ENCODE results near the gene CRMP1.

The CRMP1 gene

DNA sequence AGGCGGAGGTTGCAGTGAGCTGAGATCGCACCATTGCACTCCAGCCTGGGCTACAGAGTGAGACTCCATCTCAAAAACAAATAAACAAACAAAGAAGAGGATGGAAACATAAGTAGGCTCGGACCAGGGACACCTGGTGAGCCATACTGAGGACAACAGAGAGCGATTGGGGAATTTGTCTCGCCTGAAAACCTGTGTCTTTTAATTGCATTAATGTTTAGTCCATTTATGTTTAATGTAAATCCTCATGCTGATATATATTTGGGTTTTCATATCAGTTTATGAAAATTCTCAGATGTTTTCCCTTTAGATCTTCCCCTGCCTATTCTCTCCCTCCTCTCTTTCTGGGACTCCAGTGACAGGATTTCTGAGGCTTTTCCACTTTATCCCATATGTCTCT lies 97.3 kb downstream of the CRMP1 start:
- no peak for DNase-seq (ENCODE audit: low spot score)

GRCh38 chr4:5793514-5793913 lies 99.4 kb downstream of the CRMP1 start:
- DNase-seq (ENCODE audit: low spot score), result no peak

DNA sequence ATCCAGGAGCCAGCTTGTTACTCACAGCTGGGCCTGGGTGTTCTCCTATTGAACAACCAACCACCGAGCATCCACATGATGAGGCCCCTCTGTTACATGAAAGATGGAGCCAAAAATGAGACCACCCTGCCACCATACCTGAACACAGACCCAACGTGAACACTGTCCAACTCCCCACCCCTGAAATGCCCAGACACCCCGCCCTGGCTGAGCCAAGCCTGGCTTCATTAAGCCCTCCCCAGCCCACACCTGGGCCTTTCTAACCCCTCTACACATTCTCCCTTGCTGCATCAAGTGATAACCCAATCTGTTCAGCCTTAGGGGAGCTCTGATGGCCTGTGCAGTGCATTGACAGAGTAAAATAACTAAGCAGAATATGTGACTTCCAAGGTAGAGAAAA lies 101.2 kb downstream of the CRMP1 start:
- no peak for DNase-seq (ENCODE audit: low spot score)

DNA sequence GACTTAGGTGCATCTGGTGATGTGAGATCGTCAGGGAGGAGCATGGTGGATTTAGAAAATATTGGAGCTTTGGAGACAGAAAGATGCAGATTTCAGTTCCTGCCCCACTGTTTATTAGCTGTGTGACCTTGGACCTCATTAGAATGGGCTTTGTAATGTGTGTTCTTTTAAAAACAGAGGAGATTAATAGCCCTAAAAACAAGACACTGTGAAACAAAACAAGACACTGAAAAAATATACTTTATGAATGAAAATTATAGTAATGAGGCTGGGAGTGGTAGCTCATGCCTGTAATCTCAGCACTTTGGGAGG lies 102.4 kb downstream of the CRMP1 start:
- no peak for DNase-seq (ENCODE audit: low spot score)

- no peak for DNase-seq (ENCODE audit: low spot score)
Observed at GRCh38 chr4:5789141-5789540, 103.7 kb downstream of the CRMP1 start.

DNA sequence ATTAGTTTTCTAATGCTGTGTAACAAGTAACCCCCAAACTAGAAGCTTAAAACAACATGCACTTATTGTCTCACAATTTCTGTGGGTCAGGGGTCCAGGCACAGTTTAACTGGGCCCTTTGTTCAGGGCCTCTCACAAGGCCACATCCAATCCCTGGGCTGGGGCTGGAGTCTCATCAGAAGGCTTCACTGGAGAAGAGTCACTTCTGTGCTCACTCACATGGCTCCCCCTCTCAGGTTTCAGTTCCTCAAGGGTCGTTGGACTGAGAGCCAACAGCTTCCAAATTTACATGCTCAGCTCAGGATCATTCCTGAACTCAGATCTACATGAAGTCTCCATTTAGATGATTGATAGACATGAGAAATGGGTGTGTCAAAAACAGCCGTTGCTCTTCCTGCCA lies 104.7 kb downstream of the CRMP1 start:
- DNase-seq (ENCODE audit: low spot score), result no peak

DNA sequence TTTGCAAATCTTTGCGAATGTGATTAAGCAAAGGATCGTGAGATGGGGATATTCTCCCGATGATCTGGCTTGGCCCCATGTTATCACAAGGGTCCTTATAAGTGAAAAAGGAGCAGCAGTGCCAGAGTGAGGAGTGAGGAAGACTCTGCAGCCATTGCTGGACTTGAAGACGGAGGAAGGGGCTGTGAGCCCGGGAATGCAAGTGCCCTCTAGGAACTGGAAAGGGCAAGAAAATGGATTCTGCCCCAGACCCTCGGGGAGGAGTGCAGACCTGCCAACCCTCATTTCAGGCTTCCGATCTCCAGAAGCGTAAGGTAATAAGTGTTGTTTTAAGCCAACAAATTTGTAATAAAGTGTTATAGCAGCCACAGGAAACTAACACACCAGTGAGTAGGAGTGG lies 105.6 kb downstream of the CRMP1 start:
- DNase-seq (ENCODE audit: low spot score), result no peak

DNA sequence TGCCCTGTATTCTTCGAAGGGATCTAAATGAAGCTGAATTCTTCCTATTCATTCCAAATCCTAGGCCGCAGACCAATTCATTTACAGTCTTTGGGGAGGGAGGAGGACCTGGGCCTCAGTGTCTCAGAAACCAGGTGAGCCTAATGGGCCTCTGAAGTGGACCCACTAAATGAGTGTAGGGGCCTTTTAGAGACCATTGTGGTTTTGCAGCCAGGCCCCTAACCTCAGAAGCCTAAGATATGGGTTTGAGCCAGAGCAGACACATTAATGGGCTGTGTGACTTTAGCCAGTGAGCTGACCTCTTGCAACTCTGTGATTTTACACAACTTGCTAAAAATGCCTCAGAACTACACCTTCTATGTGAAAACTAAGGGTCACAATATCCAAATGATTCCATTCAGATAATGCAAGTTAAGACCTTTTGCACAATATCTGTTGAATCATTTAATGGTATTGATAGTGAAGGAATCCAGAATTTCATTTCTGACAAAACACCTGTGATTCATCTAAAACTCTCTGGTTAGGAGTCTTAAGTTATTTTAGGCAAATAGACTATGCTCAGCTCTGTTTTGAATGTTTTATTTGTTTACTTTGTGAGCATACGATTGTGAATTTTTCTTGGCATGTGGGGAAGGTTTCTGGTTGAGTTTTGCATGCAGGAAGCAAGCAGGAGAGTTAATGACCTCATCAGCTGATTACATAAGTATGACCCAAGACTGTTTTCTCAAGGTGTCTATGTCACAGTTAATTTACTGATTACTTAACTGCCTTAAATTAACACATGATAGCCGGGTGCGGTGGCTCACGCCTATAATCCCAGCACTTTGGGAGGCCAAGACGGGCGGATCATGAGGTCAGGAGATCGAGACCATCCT lies 106.8 kb downstream of the CRMP1 start:
- no peak for DNase-seq (ENCODE audit: low spot score)

GRCh38 chr4:5784960-5785611 lies 107.8 kb downstream of the CRMP1 start:
- no peak for DNase-seq (ENCODE audit: low spot score)

- DNase-seq (ENCODE audit: low spot score), result no peak
Observed at GRCh38 chr4:5784021-5784420, 108.9 kb downstream of the CRMP1 start.

- no peak for DNase-seq (ENCODE audit: low spot score)
Observed at GRCh38 chr4:5783486-5783885, 109.4 kb downstream of the CRMP1 start.

GRCh38 chr4:5782829-5783476 lies 109.9 kb downstream of the CRMP1 start:
- DNase-seq (ENCODE audit: low spot score), result no peak

- no peak for DNase-seq (ENCODE audit: low spot score)
Observed at GRCh38 chr4:5781691-5782090, 111.2 kb downstream of the CRMP1 start.

DNA sequence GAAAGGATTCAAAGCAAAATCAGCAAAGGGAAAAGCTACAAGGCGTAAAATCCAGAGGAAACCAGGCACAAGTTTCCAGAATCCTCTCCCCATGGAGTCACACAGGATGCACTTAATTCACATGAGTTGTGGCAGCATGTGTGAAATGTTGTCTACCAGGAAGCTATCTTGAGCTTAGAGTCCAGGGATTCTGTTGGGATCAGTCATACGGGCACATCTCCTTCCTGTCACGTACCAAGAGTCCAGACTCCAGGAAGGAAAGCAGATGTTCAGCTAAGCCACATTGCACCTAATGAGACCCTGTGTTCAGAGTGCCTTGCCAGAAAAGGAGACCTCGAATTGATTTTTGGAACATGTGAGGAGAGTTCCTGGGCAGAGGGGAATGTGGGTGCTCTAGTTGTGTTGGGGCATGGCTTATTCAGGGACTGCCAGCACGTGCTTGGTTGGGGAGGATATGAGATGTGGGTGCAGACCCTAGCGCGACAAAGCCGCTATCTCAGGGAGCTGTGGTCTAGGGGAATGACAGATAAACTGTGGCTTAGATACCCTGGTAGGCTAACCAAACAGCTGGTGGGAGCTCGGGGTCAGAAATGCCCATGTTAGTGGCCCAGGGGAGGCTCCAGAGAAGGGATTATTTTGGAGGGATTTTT lies 111.9 kb downstream of the CRMP1 start:
- DNase-seq (ENCODE audit: low spot score), result no peak

DNA sequence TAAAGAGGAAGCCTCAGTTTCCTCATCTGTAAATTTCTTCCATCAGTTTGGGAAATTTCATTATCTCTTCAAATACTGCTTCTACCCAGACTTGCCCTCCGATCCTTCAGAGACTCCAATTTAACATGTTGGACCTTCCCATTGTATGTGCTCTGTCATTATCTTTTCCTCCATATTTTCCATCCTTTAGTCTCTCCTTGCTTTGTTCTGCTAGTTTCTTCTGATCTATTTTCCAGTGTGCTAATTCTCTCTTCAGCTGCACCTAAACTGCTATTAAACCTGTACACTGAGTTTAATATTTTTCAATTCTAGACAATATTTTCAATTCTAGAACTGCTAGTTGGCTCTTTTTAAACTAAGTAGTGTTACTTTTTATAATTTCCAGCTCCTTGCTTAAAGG lies 116.4 kb downstream of the CRMP1 start:
- DNase-seq (ENCODE audit: low spot score), result no peak

- no peak for DNase-seq (ENCODE audit: low spot score)
Observed at GRCh38 chr4:5774416-5775036, 118.4 kb downstream of the CRMP1 start.

DNA sequence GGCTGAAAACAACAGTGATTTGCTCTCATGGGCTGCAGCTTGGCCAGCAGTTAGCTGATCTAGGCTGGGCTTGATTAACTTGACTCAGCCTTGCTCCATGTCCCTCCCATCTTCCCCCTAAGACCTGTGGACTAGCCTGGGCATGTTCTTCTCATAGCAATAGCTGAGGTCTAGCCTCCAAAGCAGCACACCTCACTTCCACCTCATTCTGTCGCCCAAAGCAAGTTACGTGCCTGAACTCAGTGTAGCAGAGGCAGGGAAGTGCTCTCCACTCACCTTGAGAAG lies 119.7 kb downstream of the CRMP1 start:
- DNase-seq (ENCODE audit: low spot score), result no peak

DNA sequence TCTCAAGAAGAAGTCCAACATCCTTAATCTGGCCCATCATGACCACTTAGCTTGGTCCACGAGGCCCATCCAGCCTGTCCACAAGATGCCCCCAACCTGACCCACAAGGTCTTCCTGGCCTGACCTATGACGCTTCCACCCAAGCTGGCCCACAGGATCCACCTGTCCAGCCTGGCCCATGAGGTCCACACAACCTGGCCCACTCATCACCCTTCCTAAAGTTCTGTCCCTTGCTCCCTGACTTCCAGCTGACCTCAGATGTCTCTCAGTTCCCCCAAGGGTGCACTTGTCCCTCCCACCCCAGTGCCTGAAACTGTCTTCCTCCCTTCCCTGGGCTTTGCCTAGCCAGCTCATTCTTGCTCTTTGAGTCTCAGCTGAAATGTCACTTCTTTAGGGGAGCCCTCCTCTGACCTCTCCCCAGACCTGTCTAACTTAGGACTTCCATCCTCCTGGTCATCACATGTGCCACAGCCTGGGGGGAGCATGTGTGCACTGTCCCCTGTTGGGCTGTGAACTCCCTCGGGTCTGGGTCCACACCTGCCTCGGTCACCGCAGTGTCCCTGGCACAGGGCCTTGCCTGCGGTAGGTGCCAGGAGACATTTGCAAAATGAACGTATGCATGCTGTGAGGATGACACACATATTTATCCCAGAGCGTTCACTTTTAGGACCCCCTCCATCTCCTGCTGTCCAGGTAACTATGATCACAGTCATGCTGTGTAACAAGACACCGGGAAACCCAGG lies 120.2 kb downstream of the CRMP1 start:
- no peak for DNase-seq (ENCODE audit: low spot score)
